Measurements from ENCODE around the gene KANSL1L. TPM values are rescaled to one million over a fixed set of nuclear protein-coding genes. Genes with fewer than 3 reads are reported as not detected.

KANSL1L gene
- total RNA-seq, 1 donor from 2014 or later: 28.8 TPM

GRCh38 chr2:210086292-210086691, 84.9 kb downstream of the KANSL1L start:
- DNase-seq (ENCODE audit: low read depth in 2 of 2): peak; percentile 6 to 52

GRCh38 chr2:210072922-210073509, 98.2 kb downstream of the KANSL1L start:
- DNase-seq (ENCODE audit: low read depth in 2 of 2): peak; percentile 58 to 64

DNA sequence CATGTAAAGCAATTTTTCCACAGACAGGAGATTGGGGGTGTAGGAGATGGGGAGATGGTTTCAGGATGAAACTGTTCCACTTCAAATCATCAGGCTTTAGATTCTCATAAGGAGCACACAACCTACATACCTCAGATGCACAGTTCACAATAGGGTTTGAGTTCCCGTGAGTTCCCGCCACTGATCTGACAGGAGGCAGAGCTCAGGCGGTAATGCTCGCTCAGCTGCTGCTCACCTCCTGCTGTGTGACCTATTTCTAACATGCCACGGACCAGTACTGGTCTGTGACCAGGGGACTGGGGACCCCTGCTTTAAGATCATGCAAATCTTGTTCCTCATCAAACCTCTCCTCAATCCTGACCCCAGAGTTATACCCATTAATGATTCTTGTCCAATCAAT, 98.7 kb downstream of the KANSL1L start:
- DNase-seq (ENCODE audit: low read depth in 2 of 2): no peak

DNA sequence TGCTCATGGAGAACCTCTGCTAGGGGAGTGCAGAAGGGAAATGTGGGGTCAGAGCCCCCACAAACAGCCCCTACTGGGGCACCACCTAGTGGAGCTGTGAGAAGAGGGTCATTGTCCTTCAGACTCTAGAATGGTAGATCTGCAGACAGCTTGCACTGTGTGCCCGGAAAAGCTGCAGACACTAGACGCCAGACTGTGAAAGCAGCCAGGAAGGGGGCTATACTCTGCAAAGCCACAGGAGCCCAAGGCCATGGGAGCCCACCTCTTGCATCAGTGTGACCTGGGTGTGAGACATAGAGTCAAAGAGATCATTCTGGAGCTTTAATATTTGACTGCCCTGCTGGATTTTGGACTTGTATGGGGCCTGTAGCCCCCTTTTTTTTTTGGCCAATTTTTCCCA, 107.9 kb downstream of the KANSL1L start:
- no peak for DNase-seq (ENCODE audit: low read depth in 2 of 2)

DNA sequence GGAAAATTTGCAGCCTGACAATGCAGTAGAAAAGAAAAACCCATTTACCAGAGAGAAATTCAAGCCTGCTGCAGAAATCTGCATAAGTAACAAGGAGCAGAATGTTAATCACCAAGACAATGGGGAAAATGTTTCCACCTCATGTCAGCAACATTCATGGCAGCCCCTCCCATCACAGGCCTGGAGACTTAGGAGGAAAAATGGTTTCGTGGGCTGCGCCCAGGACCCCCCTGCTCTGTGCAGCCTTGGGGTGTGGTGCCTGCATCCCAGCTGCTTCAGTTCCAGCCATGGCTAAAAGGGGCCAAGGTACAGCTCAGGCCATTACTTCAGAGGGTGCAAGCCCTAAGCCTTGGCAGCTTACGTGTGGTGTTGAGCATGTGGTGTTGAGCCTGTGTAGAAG, 115.4 kb downstream of the KANSL1L start:
- no peak for DNase-seq (ENCODE audit: low read depth in 2 of 2)

DNA sequence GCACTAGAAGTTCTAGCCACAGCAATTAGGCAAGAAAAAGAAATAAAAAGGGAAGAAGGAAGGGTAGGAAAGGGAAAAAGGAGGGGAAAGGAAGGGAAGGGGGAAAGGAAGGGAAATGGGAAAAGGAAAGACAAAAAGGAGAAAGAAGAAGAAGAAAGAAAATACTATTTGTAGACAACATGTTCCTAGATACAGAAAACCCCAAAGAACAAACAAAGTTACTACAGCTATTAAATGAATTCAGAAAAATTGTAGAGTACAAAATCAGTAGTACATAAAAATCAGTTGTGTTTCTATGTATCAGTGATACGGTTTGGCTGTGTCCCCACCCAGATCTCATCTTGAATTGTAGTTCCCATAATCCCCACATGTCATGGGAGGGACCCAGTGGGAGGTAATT, 116.5 kb downstream of the KANSL1L start:
- DNase-seq (ENCODE audit: low read depth in 2 of 2): no peak

DNA sequence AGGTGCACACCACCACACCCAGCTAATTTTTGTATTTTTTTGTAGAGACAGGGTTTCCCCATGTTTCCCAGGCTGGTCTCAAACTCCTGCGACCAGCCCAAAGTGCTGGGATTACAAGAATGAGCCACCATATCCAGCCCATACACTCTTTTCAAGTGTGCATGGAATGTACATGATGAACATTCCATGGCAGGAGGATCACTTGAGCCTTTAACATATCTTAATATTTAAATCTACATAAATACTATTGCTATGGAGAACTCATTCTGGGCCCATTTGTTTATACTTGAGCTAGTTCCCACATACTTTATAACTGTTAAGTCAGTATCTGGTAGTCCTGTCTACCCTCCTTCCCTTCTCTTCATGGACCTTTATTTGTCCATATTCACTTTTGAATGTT, 120.3 kb downstream of the KANSL1L start:
- DNase-seq (ENCODE audit: low read depth in 2 of 2): no peak

DNA sequence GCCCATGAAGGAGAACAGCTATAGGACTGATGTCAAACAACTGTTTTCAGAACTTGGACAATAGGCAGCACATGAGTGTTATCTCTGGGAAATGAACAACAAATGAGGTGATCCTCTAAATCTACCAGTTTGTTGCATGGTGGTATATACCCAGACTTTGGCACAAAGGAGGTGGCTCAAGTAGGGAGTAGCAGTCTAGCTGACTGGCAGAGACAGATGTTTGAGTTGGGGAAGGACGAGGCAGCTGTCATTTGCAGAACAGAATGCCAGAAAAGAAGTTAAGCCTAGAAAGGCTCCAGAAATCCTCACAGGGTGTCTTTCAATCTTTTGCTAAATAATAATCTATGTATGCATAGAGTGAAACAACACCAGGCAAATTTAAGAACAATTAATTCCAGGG, 121.4 kb downstream of the KANSL1L start:
- no peak for DNase-seq (ENCODE audit: low read depth in 2 of 2)

DNA sequence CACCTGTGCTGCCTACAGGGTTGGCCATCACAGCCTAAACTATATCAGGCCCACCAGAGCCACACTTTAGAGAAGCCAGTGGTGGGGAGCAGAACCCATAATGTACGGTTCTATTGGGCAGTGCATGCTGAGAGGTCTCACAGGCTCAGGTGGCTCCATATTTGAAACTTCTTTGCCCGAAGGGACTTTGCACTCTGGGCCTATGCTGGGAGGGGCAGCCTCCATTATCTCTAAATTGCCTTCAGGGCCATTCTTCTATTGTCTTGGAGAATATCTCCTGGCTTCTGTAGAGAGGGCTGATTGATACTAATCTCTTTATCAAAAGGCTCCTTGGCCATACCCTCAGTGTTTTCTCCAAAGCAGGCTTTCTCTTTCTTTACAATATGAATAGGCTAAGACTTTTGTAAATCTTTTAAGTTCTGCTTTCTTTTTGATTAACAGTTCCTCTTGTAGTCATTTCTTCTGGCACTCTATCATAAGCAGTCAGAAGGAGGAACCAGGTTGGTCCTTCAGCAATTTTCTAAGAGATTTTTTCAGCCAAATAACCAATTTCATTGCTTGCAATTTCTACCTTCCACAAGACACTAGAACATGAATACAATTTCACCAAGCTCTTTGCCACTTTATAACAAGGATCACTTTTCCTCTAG, 124.2 kb downstream of the KANSL1L start:
- no peak for DNase-seq (ENCODE audit: low read depth in 2 of 2)

- DNase-seq (ENCODE audit: low read depth in 2 of 2): no peak
Observed at GRCh38 chr2:210038078-210038477, 133.1 kb downstream of the KANSL1L start.

- DNase-seq (ENCODE audit: low read depth in 2 of 2): no peak
Observed at GRCh38 chr2:210035679-210036078, 135.5 kb downstream of the KANSL1L start.

- no peak for DNase-seq (ENCODE audit: low read depth in 2 of 2)
Observed at GRCh38 chr2:210034087-210034683, 137.0 kb downstream of the KANSL1L start.

- DNase-seq (ENCODE audit: low read depth in 2 of 2): no peak
Observed at GRCh38 chr2:210028178-210028577, 143.0 kb downstream of the KANSL1L start.

DNA sequence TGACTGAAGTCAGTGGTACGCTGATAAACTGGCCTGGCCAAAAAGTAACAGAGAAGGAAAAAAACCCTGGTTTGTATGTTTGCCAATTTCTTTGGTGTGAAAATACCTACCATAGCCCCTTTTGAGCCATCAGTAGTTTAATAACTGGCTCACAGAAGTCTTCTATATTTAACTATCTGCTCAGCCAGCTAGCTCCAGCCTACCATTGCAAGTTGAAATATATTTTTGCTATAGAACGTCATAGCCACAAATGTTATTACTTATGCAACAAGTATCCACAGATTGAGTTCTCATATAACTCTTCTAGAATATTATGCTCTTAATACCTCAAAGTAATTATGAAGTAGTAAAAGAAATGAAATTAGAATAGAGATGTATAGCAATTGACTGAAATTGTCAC, 143.6 kb downstream of the KANSL1L start:
- DNase-seq (ENCODE audit: low read depth in 2 of 2): no peak

GRCh38 chr2:210022824-210023223, 148.4 kb downstream of the KANSL1L start:
- no peak for DNase-seq (ENCODE audit: low read depth in 2 of 2)

DNA sequence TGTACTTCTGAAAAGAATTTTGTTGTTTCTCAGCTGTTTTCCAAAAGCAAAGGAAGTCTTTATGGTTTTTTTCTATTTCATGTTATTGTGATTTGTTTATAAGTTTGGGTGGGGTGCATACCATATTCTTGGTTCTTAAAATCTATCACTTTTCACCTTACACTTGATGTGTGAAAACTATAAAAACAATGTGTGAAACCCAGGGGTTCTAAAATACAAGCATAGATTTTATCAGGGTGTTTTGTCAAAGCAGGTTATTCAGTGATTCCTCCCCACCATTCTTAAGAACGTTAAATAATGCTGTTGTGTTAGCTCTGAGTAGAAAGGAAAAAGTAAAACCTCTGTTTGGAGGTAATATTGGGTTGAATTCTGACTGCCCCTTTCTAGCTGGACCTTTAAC, 151.1 kb downstream of the KANSL1L start:
- no peak for DNase-seq (ENCODE audit: low read depth in 2 of 2)

DNA sequence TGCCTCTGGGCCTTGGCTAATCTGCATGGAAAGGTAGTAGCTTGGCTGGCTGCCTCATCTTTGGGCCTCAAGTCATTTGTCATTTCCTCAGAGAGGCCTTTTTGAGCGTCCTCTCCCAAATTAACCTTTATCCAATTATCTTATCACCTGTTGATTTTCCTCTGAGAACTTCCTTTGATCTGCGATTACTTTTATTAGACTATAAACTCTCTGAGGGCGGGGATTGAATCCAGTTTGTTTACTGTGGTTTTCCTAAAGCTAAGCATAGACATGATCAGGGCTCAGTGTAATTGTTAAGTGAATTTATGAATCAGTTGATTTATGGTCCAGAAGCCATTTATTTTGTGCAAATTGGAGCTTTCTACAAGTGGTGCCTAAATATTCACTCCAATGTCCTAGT, 161.3 kb downstream of the KANSL1L start:
- no peak for DNase-seq (ENCODE audit: low read depth in 2 of 2)

- no peak for DNase-seq (ENCODE audit: low read depth in 2 of 2)
Observed at GRCh38 chr2:210009126-210009525, 162.1 kb downstream of the KANSL1L start.

- peak in 1 of 2 donors; percentile 50 for DNase-seq (ENCODE audit: low read depth in 2 of 2)
Observed at GRCh38 chr2:210007895-210008294, 163.3 kb downstream of the KANSL1L start.

DNA sequence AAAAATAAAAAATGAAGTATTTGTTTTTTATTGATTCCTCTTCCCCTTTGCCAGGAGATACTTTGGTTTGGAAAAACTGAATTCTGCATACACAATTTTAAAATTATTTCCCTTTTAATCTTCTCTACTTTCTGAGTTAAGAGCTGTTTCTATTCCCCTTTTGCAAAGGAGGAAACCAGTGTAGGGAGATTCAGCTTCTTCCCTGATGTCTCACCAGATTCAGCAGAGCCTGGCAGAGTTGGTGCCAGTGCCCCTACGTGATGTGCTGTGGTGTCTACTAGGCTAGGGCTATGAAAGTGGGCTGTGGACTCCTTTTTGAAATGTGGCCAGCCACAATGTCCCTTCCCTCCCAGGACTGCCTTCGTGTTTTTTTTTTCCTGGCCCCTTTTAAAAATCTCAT, 166.3 kb downstream of the KANSL1L start:
- DNase-seq (ENCODE audit: low read depth in 2 of 2): no peak

DNA sequence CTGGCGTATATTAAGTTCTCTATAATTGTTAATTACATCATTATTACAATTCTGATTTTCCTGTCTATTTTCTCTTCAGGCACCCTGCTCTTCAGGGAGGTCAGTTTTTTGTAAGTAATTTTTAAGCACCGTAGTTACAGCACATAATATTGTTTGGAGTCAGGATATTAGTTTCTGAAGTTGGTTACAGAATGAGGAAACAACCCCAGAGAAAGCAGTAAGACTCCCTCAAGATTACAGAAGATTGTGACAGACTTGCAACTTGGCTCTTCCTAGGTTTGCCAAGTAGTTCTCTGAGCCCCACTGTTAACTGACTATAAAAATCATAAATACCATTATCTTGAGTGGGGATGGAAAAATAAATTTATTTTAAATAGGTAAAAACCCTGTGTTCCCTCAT, 167.8 kb downstream of the KANSL1L start:
- no peak for DNase-seq (ENCODE audit: low read depth in 2 of 2)

- DNase-seq (ENCODE audit: low read depth in 2 of 2): peak; percentile 95
Observed at GRCh38 chr2:210002158-210003157, 168.8 kb downstream of the KANSL1L start, which contains the start of gene RPE. TSS of gene RPE (plus strand) at chr2:210002638. CDS start at chr2:210002662, 24 bp downstream.

All from lung microvascular endothelial cell (primary cell).